IMR-90 (cell line): ENCODE measurements around the gene BEND3. TPM values are rescaled to one million over a fixed set of nuclear protein-coding genes. Genes with fewer than 3 reads are reported as not detected.

Source experiments
- ATAC-seq: fragments of 200-7000 bp; cut with Tn5 transposase; 2 replicates; pipeline ENCODE4 v1.9.1; 2020; ENCODE audit warnings: low read depth, mild to moderate bottlenecking, moderate library complexity
- BruUV-seq: library from RNA; stranded (reverse); fragments of 400-500 nt; replicated peaks from 2 replicates; lab custom pipeline; 2021; lab: Mats Ljungman, UMichigan
- CTCF ChIA-PET: fragments of 300-600 bp; formaldehyde crosslinking; extraction: SDS; loops from one replicate; lab custom pipeline; 2021; ENCODE audit warnings: antibody characterized with exemption; lab: Yijun Ruan, JAX
- POLR2A ChIA-PET: fragments of 300-600 bp; sonication (Branson Sonifier 250); formaldehyde crosslinking; loops from one replicate; lab custom pipeline; 2022; ENCODE audit warnings: antibody characterized with exemption; ENCODE audit not compliant: unreplicated experiment; lab: Charles Lee
- DNase-seq: peaks from one replicate; pipeline ENCODE4 v3.0.0; 2013
- H2AFZ ChIP-seq: replicated peaks from 2 replicates; pipeline ENCODE3; 2013; ENCODE audit warnings: low read length, mild to moderate bottlenecking; ENCODE audit not compliant: poor library complexity
- H2AK5ac ChIP-seq: 2 replicates; pipeline ENCODE4 v1.6.1; 2013; ENCODE audit warnings: low read depth, low read length, inconsistent platforms
- H2AK9ac ChIP-seq: replicated peaks from 2 replicates; pipeline ENCODE3; 2013; ENCODE audit warnings: mild to moderate bottlenecking, low read depth, low read length, moderate library complexity; ENCODE audit not compliant: poor library complexity
- H2BK120ac ChIP-seq: 2 replicates; pipeline ENCODE4 v1.6.1; 2013; ENCODE audit warnings: low read depth, low read length, inconsistent platforms
- H2BK15ac ChIP-seq: 3 replicates; pipeline ENCODE4 v1.6.1; 2013; ENCODE audit warnings: low read depth, low read length, inconsistent platforms
- H2BK20ac ChIP-seq: 2 replicates; pipeline ENCODE4 v1.6.1; 2013; ENCODE audit warnings: low read depth, mild to moderate bottlenecking, inconsistent platforms, low read length, moderate library complexity
- H2BK5ac ChIP-seq: 2 replicates; pipeline ENCODE4 v1.6.1; 2013; ENCODE audit warnings: mild to moderate bottlenecking, low read depth, low read length, inconsistent platforms; ENCODE audit not compliant: poor library complexity, severe bottlenecking
- H3K14ac ChIP-seq: replicated peaks from 2 replicates; pipeline ENCODE4 v1.6.1; 2013; ENCODE audit warnings: low read depth, low read length, inconsistent platforms
- H3K18ac ChIP-seq: 2 replicates; pipeline ENCODE4 v1.6.1; 2013; ENCODE audit warnings: low read depth, low read length, control low read depth
- H3K23ac ChIP-seq: 2 replicates; pipeline ENCODE4 v1.6.1; 2013; ENCODE audit warnings: low read depth, low read length, inconsistent platforms
- H3K27ac ChIP-seq: 2 replicates; pipeline ENCODE4 v1.5.1; 2013; ENCODE audit warnings: mild to moderate bottlenecking, control low read depth, low read length; ENCODE audit not compliant: insufficient read depth
- H3K27me3 ChIP-seq: 2 replicates; pipeline ENCODE4 v1.6.1; 2013; ENCODE audit warnings: low read length; ENCODE audit not compliant: control insufficient read depth, insufficient read depth
- H3K36me3 ChIP-seq: 2 replicates; pipeline ENCODE4 v1.6.1; 2013; ENCODE audit warnings: low read length, mixed read lengths; ENCODE audit not compliant: control insufficient read depth, insufficient read depth
- H3K4ac ChIP-seq: 2 replicates; pipeline ENCODE4 v1.6.1; 2013; ENCODE audit warnings: low read depth, low read length, inconsistent platforms
- H3K4me1 ChIP-seq: 2 replicates; pipeline ENCODE4 v1.6.1; 2013; ENCODE audit warnings: low read length, mixed read lengths; ENCODE audit not compliant: control insufficient read depth, insufficient read depth
- H3K4me2 ChIP-seq: 2 replicates; pipeline ENCODE4 v1.6.1; 2013; ENCODE audit warnings: low read depth, mild to moderate bottlenecking, control low read depth, low read length, moderate library complexity
- H3K4me3 ChIP-seq: 2 replicates; pipeline ENCODE4 v1.5.1; 2013; ENCODE audit warnings: low read depth, mild to moderate bottlenecking, control low read depth, low read length, moderate library complexity; ENCODE audit not compliant: insufficient read depth
- H3K56ac ChIP-seq: 2 replicates; pipeline ENCODE4 v1.6.1; 2013; ENCODE audit warnings: low read length, inconsistent platforms; ENCODE audit not compliant: insufficient read depth; ENCODE audit errors: extremely low read depth
- H3K79me1 ChIP-seq, 2 experiments: 2 replicates each; pipeline ENCODE4 v1.6.1; 2013; ENCODE audit warnings: low read length in 2 of 2, inconsistent platforms in 1 of 2, low read depth in 1 of 2
- H3K9ac ChIP-seq: 2 replicates; pipeline ENCODE4 v1.6.1; 2013; ENCODE audit warnings: low read depth, low read length, control low read depth
- H3K9me1 ChIP-seq: 2 replicates; pipeline ENCODE4 v1.6.1; 2013; ENCODE audit warnings: low read length, inconsistent platforms; ENCODE audit not compliant: insufficient read depth
- H3K9me3 ChIP-seq: 2 replicates; pipeline ENCODE4 v1.6.1; 2013; ENCODE audit warnings: low read length; ENCODE audit not compliant: control insufficient read depth, insufficient read depth
- H4K20me1 ChIP-seq: 2 replicates; pipeline ENCODE4 v1.6.1; 2013; ENCODE audit warnings: low read length, inconsistent platforms; ENCODE audit not compliant: insufficient read depth
- H4K5ac ChIP-seq: 2 replicates; pipeline ENCODE4 v1.6.1; 2013; ENCODE audit warnings: mild to moderate bottlenecking, low read depth, low read length, control low read depth
- H4K8ac ChIP-seq, 2 experiments: 2 replicates each; pipeline ENCODE4 v1.6.1; 2013; ENCODE audit warnings: low read depth in 2 of 2, low read length in 2 of 2, control low read depth in 1 of 2, inconsistent platforms in 1 of 2
- H4K91ac ChIP-seq: 2 replicates; pipeline ENCODE4 v1.6.1; 2013; ENCODE audit warnings: low read depth, low read length, inconsistent platforms; ENCODE audit not compliant: insufficient read depth
- CHD1 ChIP-seq: IDR thresholded peaks from 2 replicates; pipeline ENCODE4 v1.6.1; 2012; ENCODE audit warnings: low read depth, low read length, improper control_type of control experiment
- CTCF ChIP-seq: conservative IDR thresholded peaks from 2 replicates; pipeline ENCODE4 v1.5.1; 2012; ENCODE audit warnings: mild to moderate bottlenecking, low read depth, low read length, improper control_type of control experiment
- ELK1 ChIP-seq: fragments of 150-350 bp; IDR thresholded peaks from 2 replicates; pipeline ENCODE4 v1.6.1; 2016; ENCODE audit warnings: low read depth, mild to moderate bottlenecking, low read length, moderate library complexity, borderline replicate concordance
- FOS ChIP-seq: fragments of 150-350 bp; IDR thresholded peaks from 2 replicates; pipeline ENCODE4 v1.6.1; 2016; ENCODE audit warnings: low read depth, low read length
- MAFK ChIP-seq: IDR thresholded peaks from 2 replicates; pipeline ENCODE4 v1.6.1; 2012; ENCODE audit warnings: low read depth, low read length, improper control_type of control experiment
- MAZ ChIP-seq: IDR thresholded peaks from 2 replicates; pipeline ENCODE4 v1.6.1; 2012; ENCODE audit warnings: low read depth, mild to moderate bottlenecking, low read length, improper control_type of control experiment, moderate library complexity, borderline replicate concordance
- NFE2L2 ChIP-seq: fragments of 150-350 bp; IDR thresholded peaks from 2 replicates; pipeline ENCODE4 v1.6.1; 2016; ENCODE audit warnings: low read depth, mild to moderate bottlenecking, low read length
- POLR2A ChIP-seq: IDR thresholded peaks from 2 replicates; pipeline ENCODE4 v1.6.1; 2012; ENCODE audit warnings: mild to moderate bottlenecking, low read depth, low read length
- RCOR1 ChIP-seq: IDR thresholded peaks from 2 replicates; pipeline ENCODE4 v1.6.1; 2012; ENCODE audit warnings: mild to moderate bottlenecking, low read length, improper control_type of control experiment; ENCODE audit not compliant: insufficient replicate concordance
- SMC3 ChIP-seq: fragments of 150-350 bp; IDR thresholded peaks from 2 replicates; pipeline ENCODE4 v1.6.1; 2016; ENCODE audit warnings: low read depth, mild to moderate bottlenecking, antibody characterized with exemption, low read length, moderate library complexity
- WGBS, 2 experiments: methylation state at CpG; one replicate each; pipeline versions ENCODE4 v1.1.5 to v1.1.7; 2013; ENCODE audit warnings: missing lambda C conversion rate in 2 of 2; ENCODE audit not compliant: insufficient read length in 1 of 2; ENCODE audit errors: extremely low coverage in 2 of 2; 5-methylcytosine and 5-hydroxymethylcytosine counted together
- dilution Hi-C: fragments of 300-500 bp; cut with HindIII; formaldehyde crosslinking; loops from one replicate; pipeline ENCODE4 v1.14.3; 2018; ENCODE audit warnings: low sequenced_read_pairs; ENCODE audit not compliant: unreplicated experiment
- in situ Hi-C: fragments of 300-500 bp; cut with MboI; formaldehyde crosslinking; loops from 3 replicates; pipeline ENCODE4 v1.14.3; 2019; ENCODE audit warnings: low sequenced_read_pairs, inconsistent platforms, mixed read lengths
- intact Hi-C: fragments of 100-400 bp; cut with micrococcal nuclease; formaldehyde crosslinking; loops from 2 replicates; pipeline ENCODE4 v1.10.0; 2022
- polyA plus RNA-seq, 3 experiments: library from polyadenylated mRNA; depleted of rRNA; stranded (reverse); fragments of >200 nt; gene quantifications; 2 replicates each; pipeline ENCODE4 v1.2.3, GENCODE V29; 2012; ENCODE audit warnings: low replicate concordance in 1 of 3
- total RNA-seq: library from RNA; depleted of rRNA; stranded (reverse); fragments of >200 nt; gene quantifications from 2 replicates; pipeline ENCODE4 v1.2.3, GENCODE V29; 2012
- TF ChIP-seq, protein P1 (sequence below): fragments of 150-350 bp; IDR thresholded peaks from 2 replicates; pipeline ENCODE4 v1.6.1; 2017; ENCODE audit warnings: mild to moderate bottlenecking, antibody characterized with exemption, low read length, low read depth

BEND3 gene
- total and polyA plus RNA-seq, 2 of the 4 experiments (the other 2 are of a cell fraction), result 1.2 to 1.8 TPM

DNA sequence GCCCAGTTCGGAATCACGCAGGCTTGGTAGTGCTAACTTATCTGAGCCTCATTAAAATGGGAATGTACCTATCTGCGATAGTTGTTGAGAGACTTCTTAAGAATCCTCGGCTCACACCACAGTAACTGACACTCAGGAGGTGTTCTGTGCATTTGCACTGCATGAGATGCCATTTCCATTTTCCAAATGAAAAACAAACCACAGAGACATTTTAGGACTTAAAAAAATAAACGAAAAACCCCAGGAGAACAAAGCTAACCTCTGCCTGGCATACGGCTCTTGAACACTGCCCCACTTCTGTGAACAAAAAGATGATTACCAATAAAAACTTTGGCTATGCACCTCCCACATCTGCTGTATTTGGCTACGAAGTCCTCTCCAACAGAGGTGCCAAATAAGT is 37.6 kb downstream of the BEND3 start:
- CTCF ChIA-PET, result no interaction called here
- Histone ChIP-seq H3K9me1 (no peaks in the 10 kb centered on the region), H2BK20ac (no peak overlapping the region), H3K23ac (no peak overlapping the region), H4K91ac (no peak overlapping the region), H3K14ac (no peak overlapping the region), H3K27me3 (no peaks in the 10 kb centered on the region), H3K4me2 (no peak overlapping the region), H2AK9ac (no peak overlapping the region), H3K36me3 (no peaks in the 10 kb centered on the region), H3K18ac (no peak overlapping the region), H3K4ac (no peak overlapping the region), H4K20me1 (no peaks in the 10 kb centered on the region), H2BK5ac (no peak overlapping the region), H4K8ac (no peak overlapping the region), H3K9me3 (no peaks in the 10 kb centered on the region), H3K9ac (no peak overlapping the region), H2AFZ (no peak overlapping the region), H3K79me1 (no peaks in the 10 kb centered on the region), H3K56ac (no peak overlapping the region), H2BK120ac (no peak overlapping the region), H2AK5ac (no peak overlapping the region), H3K27ac (no peak overlapping the region), H2BK15ac (no peak overlapping the region), H3K4me1 (no peaks in the 10 kb centered on the region), H4K5ac (no peak overlapping the region), H3K4me3 (no peak overlapping the region)
- in situ Hi-C loops (no loop called here), intact Hi-C loops (no loop called here), dilution Hi-C loops (no loop called here)
- no CpG with 5 or more reads among the region's 7 CpGs for WGBS, 2 experiments
- ATAC-seq, result no peak
- POLR2A ChIA-PET, result no interaction called here
- BruUV-seq, result no TSS peak
- no peak for TF ChIP-seq NFE2L2
- no peak for TF ChIP-seq POLR2A
- TF ChIP-seq, protein P1, sequence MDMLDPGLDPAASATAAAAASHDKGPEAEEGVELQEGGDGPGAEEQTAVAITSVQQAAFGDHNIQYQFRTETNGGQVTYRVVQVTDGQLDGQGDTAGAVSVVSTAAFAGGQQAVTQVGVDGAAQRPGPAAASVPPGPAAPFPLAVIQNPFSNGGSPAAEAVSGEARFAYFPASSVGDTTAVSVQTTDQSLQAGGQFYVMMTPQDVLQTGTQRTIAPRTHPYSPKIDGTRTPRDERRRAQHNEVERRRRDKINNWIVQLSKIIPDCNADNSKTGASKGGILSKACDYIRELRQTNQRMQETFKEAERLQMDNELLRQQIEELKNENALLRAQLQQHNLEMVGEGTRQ, result no peak
- no peak for TF ChIP-seq MAFK
- TF ChIP-seq SMC3, result no peak
- TF ChIP-seq ELK1, result no peak
- no peak for TF ChIP-seq MAZ
- TF ChIP-seq FOS, result no peak
- TF ChIP-seq CHD1, result no peak
- TF ChIP-seq RCOR1, result no peak
- no peak for TF ChIP-seq CTCF
- DNase-seq, result no peak
